Upper lobe of right lung (tissue), 1 donor: ENCODE data around the gene C9orf57. TPM values are rescaled to one million over a fixed set of nuclear protein-coding genes. Genes with fewer than 3 reads are reported as not detected.

ENCODE experiments used
- ATAC-seq: fragments of 200-7000 bp; cut with Tn5 transposase; one replicate; pipeline ENCODE4 v1.9.1; 2020; ENCODE audit warnings: mild to moderate bottlenecking, moderate library complexity
- DNase-seq: peaks from one replicate; pipeline ENCODE4 v3.0.0-alpha.2; 2020
- H3K27ac ChIP-seq: fragments of 200-600 bp; one replicate; pipeline ENCODE4 v1.8.0; 2022
- H3K27me3 ChIP-seq: fragments of 200-600 bp; one replicate; pipeline ENCODE4 v1.8.0; 2022; ENCODE audit warnings: mild to moderate bottlenecking
- H3K36me3 ChIP-seq: fragments of 200-600 bp; one replicate; pipeline ENCODE4 v1.8.0; 2022
- H3K4me1 ChIP-seq: fragments of 200-600 bp; one replicate; pipeline ENCODE4 v1.8.0; 2022
- H3K4me3 ChIP-seq: fragments of 200-600 bp; one replicate; pipeline ENCODE4 v1.8.0; 2022; ENCODE audit warnings: mild to moderate bottlenecking
- H3K9me3 ChIP-seq: fragments of 200-600 bp; one replicate; pipeline ENCODE4 v1.8.0; 2022
- CTCF ChIP-seq: fragments of 200-600 bp; IDR thresholded peaks from one replicate; pipeline ENCODE4 v1.8.0; 2022; ENCODE audit warnings: antibody characterized with exemption
- intact Hi-C: fragments of 100-400 bp; cut with DNase I; formaldehyde crosslinking; loops from one replicate; pipeline ENCODE4 v1.11.0; 2022
- total RNA-seq: library from RNA; stranded (reverse); fragmentation: NEBNext Ultra II Directional; extraction: Animal tissue kit (Norgen Biotek cat#: 25700); gene quantifications from one replicate; pipeline ENCODE4 v1.2.1, GENCODE V29; 2021
- donor health status: DM: no; HTN: yes; CAD: no; lungs with severe emphysema.

The C9orf57 gene
- total RNA-seq, 1 donor from 2014 or later, result not detected

GRCh38 chr9:72065076-72065475 is 4.7 kb upstream of the C9orf57 start:
- no peak for DNase-seq

DNA sequence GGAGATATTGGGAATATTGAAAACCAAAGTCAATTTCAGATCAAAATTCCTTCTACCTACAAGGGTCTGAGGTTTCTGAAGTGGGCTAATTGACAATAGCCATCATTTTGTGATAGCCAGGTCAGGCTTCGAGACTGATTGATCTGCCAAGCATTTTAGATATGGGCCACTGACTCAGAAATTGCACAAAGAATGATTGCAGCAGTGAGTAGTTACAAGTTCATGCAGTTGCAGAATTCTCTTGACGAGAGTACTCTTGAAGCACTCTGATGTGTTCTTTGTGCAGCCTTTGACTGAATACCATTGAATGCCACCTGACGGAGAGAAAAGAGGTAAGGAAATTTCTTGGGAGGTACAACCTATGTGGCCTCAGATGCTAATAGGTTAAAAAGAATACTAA is 8.3 kb downstream of the C9orf57 start:
- H3K4me3 ChIP-seq, result no peak overlapping the region
- ATAC-seq (no peak), DNase-seq (no peak)
- intact Hi-C loops, result no loop called here
- H3K9me3 ChIP-seq, result no peaks in the 10 kb centered on the region
- H3K27me3 ChIP-seq, result no peaks in the 10 kb centered on the region
- no peak overlapping the region for H3K27ac ChIP-seq
- no peak for TF ChIP-seq CTCF
- H3K36me3 ChIP-seq, result no peaks in the 10 kb centered on the region
- H3K4me1 ChIP-seq, result no peaks in the 10 kb centered on the region

More at GRCh38 chr9:72065076-72065475, 4.7 kb upstream of the C9orf57 start:
- Histone ChIP-seq H3K27me3 (no peaks in the 10 kb centered on the region), H3K27ac (no peak overlapping the region), H3K4me1 (no peaks in the 10 kb centered on the region), H3K9me3 (no peaks in the 10 kb centered on the region), H3K4me3 (no peak overlapping the region), H3K36me3 (no peaks in the 10 kb centered on the region)
- TF ChIP-seq CTCF, result no peak
- no peak for ATAC-seq
- intact Hi-C loops, result no loop called here

DNA sequence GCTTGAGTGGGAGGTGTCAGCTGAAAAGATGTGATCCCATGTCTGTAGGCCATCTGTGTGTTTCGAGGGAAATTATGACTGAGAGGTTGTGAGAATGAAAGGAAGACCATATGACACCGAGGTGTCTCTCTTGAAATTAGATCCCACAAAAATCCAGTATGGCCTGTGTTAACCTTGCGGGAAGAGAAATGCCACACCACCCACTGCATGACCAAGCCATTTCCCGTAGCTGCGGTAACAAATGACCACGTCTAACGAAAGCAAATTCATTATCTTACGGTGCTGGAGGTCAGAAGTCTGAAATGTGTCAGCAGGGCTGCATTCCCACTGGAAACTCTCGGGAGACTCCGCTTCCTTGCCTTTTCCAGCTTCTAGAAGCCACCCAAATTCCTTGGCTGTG is 11.6 kb downstream of the C9orf57 start:
- H3K4me1 ChIP-seq, result no peaks in the 10 kb centered on the region
- no peaks in the 10 kb centered on the region for H3K27me3 ChIP-seq
- H3K4me3 ChIP-seq, result no peak overlapping the region
- no peaks in the 10 kb centered on the region for H3K9me3 ChIP-seq
- no peak for TF ChIP-seq CTCF
- intact Hi-C loops, result no loop called here
- no peak for ATAC-seq
- H3K36me3 ChIP-seq, result no peaks in the 10 kb centered on the region
- no peak overlapping the region for H3K27ac ChIP-seq
- no peak for DNase-seq

DNA sequence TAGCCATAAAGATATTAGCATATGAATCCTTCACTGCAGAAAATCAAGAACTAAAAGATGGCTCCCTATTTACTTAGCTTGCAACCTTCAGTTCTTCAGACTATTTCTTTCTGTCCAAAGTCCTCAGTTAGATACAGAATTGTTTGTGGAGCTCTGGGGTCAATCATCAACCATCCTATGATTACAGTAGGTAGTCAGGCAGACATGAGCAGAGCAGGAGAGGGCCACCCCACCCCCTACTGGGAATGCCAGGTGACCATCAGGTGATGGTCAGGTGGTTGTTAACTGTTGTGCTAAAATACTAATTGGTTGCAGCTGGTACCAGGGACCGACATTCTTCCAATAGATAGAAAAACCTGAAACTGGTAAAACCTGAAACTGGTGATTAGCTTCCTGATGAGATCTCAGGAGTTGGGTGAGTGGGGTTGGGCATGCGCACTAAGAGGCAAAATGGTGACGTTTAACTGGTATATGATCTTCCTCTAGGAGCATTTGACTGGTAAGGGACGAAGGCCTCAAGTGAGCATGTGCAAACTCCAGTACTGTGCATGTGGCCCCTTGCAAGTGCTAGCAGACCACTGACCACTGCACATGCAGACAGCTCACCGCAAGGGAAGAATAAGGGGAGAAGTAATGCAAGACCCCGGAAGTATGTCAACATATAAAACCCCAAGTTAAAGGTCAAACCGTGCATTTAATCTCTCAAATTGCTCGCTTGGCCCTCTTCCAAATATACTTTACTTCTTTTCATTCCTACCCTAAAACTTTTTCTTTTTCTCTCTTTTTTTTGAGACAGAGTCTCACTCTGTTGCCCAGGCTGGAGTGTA is 13.6 kb downstream of the C9orf57 start:
- intact Hi-C loops, result no loop called here
- ATAC-seq (no peak), DNase-seq (no peak)
- Histone ChIP-seq H3K4me3 (no peak overlapping the region), H3K4me1 (no peaks in the 10 kb centered on the region), H3K9me3 (no peaks in the 10 kb centered on the region), H3K27ac (no peak overlapping the region), H3K36me3 (no peaks in the 10 kb centered on the region), H3K27me3 (no peaks in the 10 kb centered on the region)
- no peak for TF ChIP-seq CTCF

- H3K36me3 ChIP-seq, result no peaks in the 10 kb centered on the region
- H3K4me1 ChIP-seq, result no peaks in the 10 kb centered on the region
- H3K27me3 ChIP-seq, result no peaks in the 10 kb centered on the region
- intact Hi-C loops, result no loop called here
- TF ChIP-seq CTCF, result no peak
- DNase-seq, result no peak
- H3K9me3 ChIP-seq, result no peaks in the 10 kb centered on the region
- no peak for ATAC-seq
- no peak overlapping the region for H3K27ac ChIP-seq
- H3K4me3 ChIP-seq, result no peak overlapping the region
Observed at GRCh38 chr9:72044095-72044494, 16.3 kb downstream of the C9orf57 start.
